ENCODE measurements around the gene CRYZL1.

The CRYZL1 gene

DNA sequence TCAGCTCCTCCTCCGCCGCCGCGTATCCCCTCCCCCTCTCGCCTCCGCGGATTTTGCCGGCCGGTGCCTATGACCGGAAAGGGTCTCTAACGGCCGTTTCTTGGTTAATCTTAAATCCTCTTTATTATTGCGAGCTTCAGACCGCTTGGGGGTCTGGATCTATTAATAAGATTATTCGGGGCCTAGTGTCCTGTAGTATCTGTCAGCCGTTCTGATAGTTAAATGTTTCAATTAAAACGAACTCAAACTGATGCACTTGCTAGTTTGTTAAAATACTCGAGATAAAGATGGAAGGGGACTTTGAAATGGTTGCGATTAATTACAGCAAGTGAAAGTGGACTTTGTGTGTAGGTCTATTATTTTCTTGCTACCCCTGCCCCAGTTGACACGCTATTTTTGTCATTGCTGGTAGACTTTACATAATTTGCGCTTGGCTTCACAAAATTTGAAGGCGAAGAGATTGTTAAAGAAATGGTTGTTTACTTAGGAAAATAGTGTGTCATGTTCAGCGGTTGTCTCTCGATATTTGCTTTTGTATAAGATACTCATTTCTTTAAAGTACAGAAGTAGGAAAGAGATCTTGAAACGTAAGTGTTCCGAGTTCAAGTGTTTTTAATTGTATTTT, 97.9 kb downstream of the CRYZL1 start:
- H3K4me1 ChIP-seq (ENCODE audit: control insufficient read depth, insufficient read depth, low read length), result peaks cover 24% of the 10 kb centered on the region
- peak overlapping the region; percentile 81 for H3K4me3 ChIP-seq (ENCODE audit: low read length)
- peak overlapping the region; percentile 84 for H3K4me2 ChIP-seq (ENCODE audit: low read length)
- H3K27me3 ChIP-seq (ENCODE audit: control insufficient read depth, insufficient read depth, low read length), result no peaks in the 10 kb centered on the region
- peak overlapping the region; percentile 98 for H3K9ac ChIP-seq (ENCODE audit: low read depth, low read length)
- H3K36me3 ChIP-seq (ENCODE audit: insufficient read depth, low read length), result peaks cover 19% of the 10 kb centered on the region
- no peaks in the 10 kb centered on the region for H3K9me3 ChIP-seq (replicated peaks; ENCODE audit: low read length)

DNA sequence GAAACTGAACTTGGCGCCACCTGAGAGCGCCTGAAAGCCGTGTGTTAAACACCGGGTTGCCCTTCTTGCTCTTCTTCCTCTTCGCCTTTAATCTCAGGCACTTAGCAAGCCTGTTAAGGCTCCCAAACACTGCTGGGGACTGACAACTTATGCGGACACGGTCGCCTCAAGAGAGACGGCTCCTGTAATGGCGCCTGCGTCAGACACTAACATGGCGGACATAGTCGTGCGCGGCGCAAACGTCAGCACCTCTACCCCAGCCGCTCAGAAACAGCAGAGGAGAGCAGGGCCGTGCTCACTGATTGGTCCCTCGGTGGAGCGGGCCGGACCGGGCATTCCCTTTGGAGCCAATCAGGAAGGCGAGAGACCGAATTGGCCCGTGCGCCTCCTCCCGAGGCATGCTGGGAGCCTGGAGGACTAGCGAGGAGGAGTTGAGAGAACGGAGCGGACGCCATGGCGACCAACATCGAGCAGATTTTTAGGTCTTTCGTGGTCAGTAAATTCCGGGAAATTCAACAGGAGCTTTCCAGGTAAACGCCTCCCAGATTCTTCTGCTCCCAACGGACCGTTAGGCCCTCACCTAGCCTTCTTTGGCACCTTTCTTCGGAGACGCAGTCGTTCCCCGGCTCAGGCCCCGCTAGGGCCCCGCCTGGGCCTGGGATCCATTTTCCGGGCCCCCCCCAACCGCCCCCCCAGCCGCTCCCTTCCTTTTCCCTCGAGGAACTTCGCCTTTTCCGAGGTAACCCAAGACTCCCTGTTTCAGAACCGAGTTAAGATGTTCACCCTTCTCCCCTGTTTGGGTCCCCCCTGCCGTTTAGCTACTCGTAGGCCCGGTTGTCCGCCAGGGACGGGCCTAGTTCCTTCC, 98.7 kb downstream of the CRYZL1 start, which contains the start of gene SON:
Gene SON (plus strand): TSS at position 399 of the 865 bp plus-strand sequence. CDS start 55 bp downstream, at position 454.
- Histone ChIP-seq H3K9me3 (replicated peaks; ENCODE audit: low read length) (no peaks in the 10 kb centered on the region), H3K4me1 (ENCODE audit: control insufficient read depth, insufficient read depth, low read length) (peaks cover 24% of the 10 kb centered on the region), H3K9ac (ENCODE audit: low read depth, low read length) (peak within 1 kb of the TSS; percentile 98), H3K36me3 (ENCODE audit: insufficient read depth, low read length) (peaks cover 16% of the 10 kb centered on the region), H3K27me3 (ENCODE audit: control insufficient read depth, insufficient read depth, low read length) (no peaks in the 10 kb centered on the region), H3K4me3 (ENCODE audit: low read length) (peak within 1 kb of the TSS; percentile 81), H3K4me2 (ENCODE audit: low read length) (peak within 1 kb of the TSS; percentile 89)

DNA sequence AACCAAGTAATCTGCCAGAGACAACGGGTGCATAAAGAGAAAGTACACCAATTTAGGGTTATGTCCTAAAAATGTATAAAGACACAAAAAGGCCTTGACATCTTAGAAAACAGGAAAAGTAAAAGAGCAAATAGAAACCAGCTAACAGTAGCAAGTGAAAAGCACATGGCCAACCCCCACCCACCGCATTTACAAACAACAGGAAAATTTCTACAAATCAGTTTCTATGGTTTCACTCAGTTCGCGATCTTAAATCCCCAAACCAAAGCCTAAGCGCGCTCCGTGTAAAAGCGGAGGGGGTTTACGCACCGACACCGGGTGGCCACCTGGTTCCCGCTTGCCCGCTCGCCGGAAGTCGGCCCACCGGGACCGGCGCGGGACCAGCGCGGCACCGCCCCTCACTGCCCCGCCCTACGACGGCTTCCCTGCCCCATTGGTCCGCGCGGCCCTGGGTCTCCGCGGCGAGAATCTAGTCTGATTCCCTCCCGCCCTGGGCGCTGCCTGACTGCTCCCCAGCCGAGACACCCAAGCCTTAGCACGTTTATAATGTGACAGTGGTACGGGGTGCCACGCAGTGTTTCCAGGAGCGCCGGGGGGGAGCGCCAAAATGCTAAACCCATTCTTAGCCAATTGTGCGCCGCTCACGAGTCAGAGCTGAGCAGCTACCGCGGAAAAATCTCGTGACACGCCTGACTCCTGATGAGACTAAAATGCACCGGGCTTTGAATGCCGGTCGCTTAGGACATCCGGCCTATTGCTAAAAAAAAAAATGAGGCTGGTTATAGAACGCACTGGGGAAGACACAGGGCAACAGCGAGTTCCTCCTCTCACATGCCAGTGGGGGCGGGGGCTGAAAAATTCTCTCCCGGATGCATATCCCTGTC, 99.5 kb downstream of the CRYZL1 start, which contains the start of gene GART:
Gene GART (minus strand): TSS at position 362 of the 884 bp plus-strand sequence. CDS start 2,802 bp downstream, outside the sequence.
- Histone ChIP-seq H3K9ac (ENCODE audit: low read depth, low read length) (peak within 1 kb of the TSS; percentile 98), H3K9me3 (replicated peaks; ENCODE audit: low read length) (no peaks in the 10 kb centered on the region), H3K4me1 (ENCODE audit: control insufficient read depth, insufficient read depth, low read length) (peaks cover 24% of the 10 kb centered on the region), H3K36me3 (ENCODE audit: insufficient read depth, low read length) (peaks cover 17% of the 10 kb centered on the region), H3K4me3 (ENCODE audit: low read length) (peak within 1 kb of the TSS; percentile 81), H3K4me2 (ENCODE audit: low read length) (peak within 1 kb of the TSS; percentile 89), H3K27me3 (ENCODE audit: control insufficient read depth, insufficient read depth, low read length) (no peaks in the 10 kb centered on the region)

DNA sequence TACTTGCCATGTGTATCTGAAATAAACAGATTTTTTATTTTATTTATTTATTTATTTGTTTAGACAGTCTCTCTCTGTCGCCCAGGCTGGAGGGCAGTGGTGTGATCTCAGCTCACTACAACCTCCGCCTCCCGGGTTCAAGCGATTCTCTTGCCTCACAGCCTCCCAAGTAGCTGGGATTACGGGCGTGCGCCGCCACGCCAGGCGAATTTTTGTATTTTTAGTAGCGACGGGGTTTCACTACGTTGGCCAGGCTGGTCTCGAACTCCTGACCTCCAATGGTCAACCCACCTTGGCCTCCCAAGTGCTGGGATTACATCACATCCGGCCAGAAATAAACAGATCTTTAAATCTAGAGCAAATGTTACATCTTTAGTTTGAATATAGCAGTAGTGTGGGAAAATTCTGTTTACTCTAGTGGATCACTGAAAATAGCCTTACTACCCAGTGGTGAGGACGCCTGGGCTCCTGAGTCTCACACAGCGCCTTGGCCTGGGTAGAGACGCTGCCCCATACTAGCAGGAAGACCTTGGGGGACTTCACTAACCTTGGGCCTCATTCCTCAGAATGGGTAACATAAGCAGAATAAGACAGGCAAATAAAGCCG, 100.3 kb downstream of the CRYZL1 start:
- peak overlapping the region; percentile 89 for H3K4me2 ChIP-seq (ENCODE audit: low read length)
- H3K4me1 ChIP-seq (ENCODE audit: control insufficient read depth, insufficient read depth, low read length), result peaks cover 23% of the 10 kb centered on the region
- peak overlapping the region; percentile 81 for H3K4me3 ChIP-seq (ENCODE audit: low read length)
- H3K27me3 ChIP-seq (ENCODE audit: control insufficient read depth, insufficient read depth, low read length), result no peaks in the 10 kb centered on the region
- no peaks in the 10 kb centered on the region for H3K9me3 ChIP-seq (replicated peaks; ENCODE audit: low read length)
- H3K36me3 ChIP-seq (ENCODE audit: insufficient read depth, low read length), result peaks cover 25% of the 10 kb centered on the region
- H3K9ac ChIP-seq (ENCODE audit: low read depth, low read length), result peak overlapping the region; percentile 98

- Histone ChIP-seq H3K4me1 (ENCODE audit: control insufficient read depth, insufficient read depth, low read length) (peaks cover 19% of the 10 kb centered on the region), H3K4me3 (ENCODE audit: low read length) (peak overlapping the region; percentile 81), H3K27me3 (ENCODE audit: control insufficient read depth, insufficient read depth, low read length) (no peaks in the 10 kb centered on the region), H3K9ac (ENCODE audit: low read depth, low read length) (peak overlapping the region; percentile 98), H3K9me3 (replicated peaks; ENCODE audit: low read length) (no peaks in the 10 kb centered on the region), H3K4me2 (ENCODE audit: low read length) (peak overlapping the region; percentile 89), H3K36me3 (ENCODE audit: insufficient read depth, low read length) (peaks cover 28% of the 10 kb centered on the region)
Observed at GRCh38 chr21:33540711-33541104, 100.8 kb downstream of the CRYZL1 start.

DNA sequence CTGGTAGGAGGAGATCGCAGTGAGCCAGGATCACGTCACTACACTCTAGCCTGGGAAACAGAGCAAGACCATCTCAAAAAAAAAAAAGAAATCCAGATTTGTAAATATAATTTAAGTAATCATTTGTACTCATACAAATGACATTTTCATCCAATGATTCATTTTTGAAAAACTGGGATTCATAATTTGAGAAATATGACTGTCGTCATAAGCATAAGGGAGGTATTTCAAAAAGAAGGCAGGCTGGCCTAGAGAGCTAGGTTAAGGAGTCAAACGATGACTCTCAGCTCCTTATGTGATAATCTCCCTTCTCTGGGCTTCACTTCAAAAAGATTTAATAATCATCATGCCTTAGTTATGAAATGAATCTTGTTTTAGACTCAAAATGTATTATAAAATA, 101.9 kb downstream of the CRYZL1 start:
- H3K4me1 ChIP-seq (ENCODE audit: control insufficient read depth, insufficient read depth, low read length), result peaks cover 13% of the 10 kb centered on the region
- no peak overlapping the region for H3K4me3 ChIP-seq (ENCODE audit: low read length)
- peaks cover 35% of the 10 kb centered on the region for H3K36me3 ChIP-seq (ENCODE audit: insufficient read depth, low read length)
- no peaks in the 10 kb centered on the region for H3K27me3 ChIP-seq (ENCODE audit: control insufficient read depth, insufficient read depth, low read length)
- H3K9ac ChIP-seq (ENCODE audit: low read depth, low read length), result peak overlapping the region; percentile 98
- no peaks in the 10 kb centered on the region for H3K9me3 ChIP-seq (replicated peaks; ENCODE audit: low read length)
- no peak overlapping the region for H3K4me2 ChIP-seq (ENCODE audit: low read length)

All from skeletal muscle satellite cell (primary cell).